Activated T-cell treated with anti-CD3 and anti-CD28 coated beads, Interleukin-2, amount 50 U/mL, for 4 hours (primary cell): ENCODE measurements around the gene GRIP2. TPM values are rescaled to one million over a fixed set of nuclear protein-coding genes. Genes with fewer than 3 reads are reported as not detected.

Experiments
- ATAC-seq, 2 donors: fragments of 200-7000 bp; cut with Tn5 transposase; one replicate each; pipeline ENCODE4 v1.10.0; 2021
- DNase-seq: peaks from one replicate; pipeline ENCODE4 v3.0.0-alpha.2; 2020
- H3K27me3 Mint-ChIP-seq: one replicate; pipeline ENCODE4 v1.8.0; 2021; ENCODE audit warnings: low read depth, mixed read lengths
- H3K36me3 Mint-ChIP-seq: one replicate; pipeline ENCODE4 v1.8.0; 2022; ENCODE audit warnings: mixed read lengths; ENCODE audit not compliant: insufficient read depth
- H3K4me1 Mint-ChIP-seq: one replicate; pipeline ENCODE4 v1.8.0; 2021; ENCODE audit warnings: low read depth, mixed read lengths
- H3K4me3 Mint-ChIP-seq: one replicate; pipeline ENCODE4 v1.8.0; 2021; ENCODE audit warnings: mild to moderate bottlenecking, moderate library complexity, mixed read lengths
- H3K9me3 Mint-ChIP-seq: one replicate; pipeline ENCODE4 v1.8.0; 2021; ENCODE audit warnings: mixed read lengths
- total RNA-seq, 3 donors: library from RNA; stranded (reverse); gene quantifications; one replicate each; pipeline ENCODE4 v1.2.1, GENCODE V29; 2021

GRIP2 gene
- total RNA-seq, 3 donors from 2014 or later = not detected

DNA sequence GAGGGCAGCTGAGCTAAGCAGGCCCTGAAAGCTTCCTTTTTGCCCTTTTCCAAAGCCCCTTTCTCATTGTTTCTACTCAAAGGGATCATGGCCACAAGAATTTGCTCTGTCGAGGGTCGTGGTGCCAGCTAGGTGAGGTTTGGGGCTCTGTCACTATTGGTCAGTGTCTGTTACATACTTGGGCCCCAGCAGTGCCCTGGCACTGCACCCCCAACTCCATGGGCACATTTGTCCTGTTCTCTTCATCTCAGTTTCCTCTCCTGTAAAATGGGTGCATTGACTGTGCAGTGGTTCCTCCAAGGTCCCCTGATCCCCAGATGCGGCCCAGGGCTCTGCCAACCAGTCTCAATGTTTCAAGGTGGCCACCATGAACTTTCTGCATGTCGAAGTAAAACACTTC, 75.6 kb downstream of the GRIP2 start:
- Mint-ChIP-seq H3K36me3 (peaks cover 22% of the 10 kb centered on the region), H3K4me3 (no peak overlapping the region), H3K27me3 (no peaks in the 10 kb centered on the region), H3K4me1 (peaks cover 11% of the 10 kb centered on the region), H3K9me3 (no peaks in the 10 kb centered on the region)
- no peak for DNase-seq
- ATAC-seq = no peak

DNA sequence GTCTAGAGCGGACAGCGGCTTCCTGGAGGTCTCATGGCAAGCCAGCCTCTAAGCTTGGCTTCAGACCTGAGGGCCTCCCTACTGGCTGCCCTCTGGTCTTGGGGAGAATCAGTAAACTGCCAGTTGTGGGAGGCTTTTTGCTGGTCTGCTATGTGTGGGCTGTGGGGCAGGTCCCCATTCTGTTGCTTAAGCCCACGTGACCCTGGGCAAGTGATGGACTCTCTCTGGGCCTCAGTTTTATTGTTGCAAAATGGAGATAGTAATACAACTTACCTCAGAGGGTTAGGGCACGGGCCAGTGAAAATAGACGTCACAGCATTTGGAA, 76.0 kb downstream of the GRIP2 start:
- peaks cover 22% of the 10 kb centered on the region for H3K36me3 Mint-ChIP-seq
- ATAC-seq = no peak
- no peaks in the 10 kb centered on the region for H3K9me3 Mint-ChIP-seq
- no peaks in the 10 kb centered on the region for H3K27me3 Mint-ChIP-seq
- no peak overlapping the region for H3K4me3 Mint-ChIP-seq
- peaks cover 12% of the 10 kb centered on the region for H3K4me1 Mint-ChIP-seq
- no peak for DNase-seq

DNA sequence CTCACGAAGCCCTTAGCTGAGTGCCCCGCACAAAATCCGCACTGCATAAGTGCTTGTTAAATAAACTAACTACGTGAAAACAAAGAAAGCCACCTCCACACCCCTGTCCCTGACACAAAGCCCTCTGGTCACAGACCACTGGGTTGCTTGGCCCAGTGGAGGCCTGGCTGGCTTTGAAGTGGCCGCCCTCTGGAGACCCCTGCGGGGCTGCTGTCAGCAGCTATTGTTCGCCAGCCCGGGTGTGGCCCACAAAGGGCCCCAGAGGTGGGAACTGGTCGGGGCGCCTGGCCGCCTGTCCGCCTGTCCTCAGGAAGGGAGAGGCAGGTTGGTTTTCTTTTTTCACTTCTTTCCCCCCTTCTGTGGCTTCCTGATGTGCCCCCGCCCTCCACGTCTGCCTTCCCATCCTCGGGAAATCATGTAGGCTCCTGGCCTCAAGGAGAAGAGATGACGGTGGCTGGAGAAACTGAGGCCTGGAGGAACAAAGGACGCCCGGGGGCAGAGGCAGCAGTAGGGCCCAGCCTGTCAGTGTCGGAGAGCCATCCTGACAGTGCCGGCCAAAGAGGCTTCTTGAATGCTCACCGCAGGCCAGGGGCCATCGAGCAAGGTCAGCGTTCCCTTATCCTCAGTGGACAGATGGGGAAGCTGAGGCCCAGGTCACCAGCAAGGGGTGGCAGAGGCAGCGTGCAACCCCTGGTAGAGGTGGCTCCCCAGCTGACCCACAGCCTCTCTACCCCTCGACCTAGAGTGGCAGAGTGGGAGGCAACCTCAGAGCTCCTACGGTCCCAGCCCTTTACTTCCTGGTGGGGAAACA, 76.6 kb downstream of the GRIP2 start:
- Mint-ChIP-seq H3K4me1 (peaks cover 15% of the 10 kb centered on the region), H3K27me3 (no peaks in the 10 kb centered on the region), H3K4me3 (no peak overlapping the region), H3K9me3 (no peaks in the 10 kb centered on the region), H3K36me3 (peaks cover 22% of the 10 kb centered on the region)
- ATAC-seq = no peak
- DNase-seq = no peak

DNA sequence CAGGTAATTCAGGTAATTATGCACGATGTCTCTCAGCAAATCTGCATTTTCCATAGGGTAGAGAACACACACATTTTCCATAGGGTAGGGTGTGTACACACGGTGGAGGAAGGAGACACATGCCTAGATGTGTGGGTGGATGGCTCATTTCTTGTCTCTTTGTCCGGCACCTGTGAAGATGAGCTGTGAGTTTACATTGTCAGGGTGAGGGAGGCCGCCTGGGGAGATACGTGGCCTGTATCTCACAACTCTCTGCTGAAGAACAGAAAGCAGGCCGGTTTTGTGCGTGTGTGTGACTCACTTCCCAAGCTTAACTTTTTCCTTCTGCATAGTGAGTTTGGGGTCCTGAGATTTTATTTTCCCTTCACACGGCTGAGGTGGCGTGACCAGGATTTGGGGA, 77.4 kb downstream of the GRIP2 start:
- ATAC-seq (peak in 1 of 2 donors; percentile 24), DNase-seq (no peak)
- peaks cover 15% of the 10 kb centered on the region for H3K4me1 Mint-ChIP-seq
- H3K4me3 Mint-ChIP-seq = no peak overlapping the region
- no peaks in the 10 kb centered on the region for H3K9me3 Mint-ChIP-seq
- peaks cover 20% of the 10 kb centered on the region for H3K36me3 Mint-ChIP-seq
- H3K27me3 Mint-ChIP-seq = no peaks in the 10 kb centered on the region

DNA sequence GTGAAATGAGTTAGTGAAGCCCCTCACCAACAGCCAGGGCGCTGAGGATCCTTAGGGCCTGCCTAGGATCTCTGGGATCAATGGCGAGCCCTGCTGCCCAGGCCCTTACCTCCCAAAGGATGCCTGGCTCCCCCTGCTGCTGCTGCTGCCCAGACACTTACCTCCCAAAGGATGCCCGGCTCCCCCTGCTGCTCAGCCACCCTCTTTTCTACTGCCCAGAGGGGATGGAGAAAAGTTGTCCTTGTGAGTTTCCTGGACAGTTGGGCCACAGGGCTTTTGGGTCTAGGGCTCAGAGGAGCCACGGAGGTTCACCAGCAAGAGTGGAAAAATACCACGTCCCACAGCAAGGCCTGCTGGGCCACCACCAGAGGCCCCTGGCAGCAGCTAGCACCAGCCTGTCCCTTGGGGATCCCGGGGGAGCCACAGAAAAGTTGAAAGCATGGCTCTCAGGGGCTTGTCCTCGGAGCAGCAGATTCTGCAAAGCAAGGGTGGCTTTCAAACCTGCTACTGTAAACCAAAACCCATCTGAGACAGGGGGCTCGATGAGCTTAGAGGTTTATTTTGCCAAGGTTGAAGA, 78.3 kb downstream of the GRIP2 start:
- H3K4me3 Mint-ChIP-seq = no peak overlapping the region
- H3K4me1 Mint-ChIP-seq = peaks cover 15% of the 10 kb centered on the region
- H3K27me3 Mint-ChIP-seq = no peaks in the 10 kb centered on the region
- DNase-seq (peak; percentile 35), ATAC-seq (peak in 1 of 2 donors; percentile 24)
- peaks cover 20% of the 10 kb centered on the region for H3K36me3 Mint-ChIP-seq
- no peaks in the 10 kb centered on the region for H3K9me3 Mint-ChIP-seq

DNA sequence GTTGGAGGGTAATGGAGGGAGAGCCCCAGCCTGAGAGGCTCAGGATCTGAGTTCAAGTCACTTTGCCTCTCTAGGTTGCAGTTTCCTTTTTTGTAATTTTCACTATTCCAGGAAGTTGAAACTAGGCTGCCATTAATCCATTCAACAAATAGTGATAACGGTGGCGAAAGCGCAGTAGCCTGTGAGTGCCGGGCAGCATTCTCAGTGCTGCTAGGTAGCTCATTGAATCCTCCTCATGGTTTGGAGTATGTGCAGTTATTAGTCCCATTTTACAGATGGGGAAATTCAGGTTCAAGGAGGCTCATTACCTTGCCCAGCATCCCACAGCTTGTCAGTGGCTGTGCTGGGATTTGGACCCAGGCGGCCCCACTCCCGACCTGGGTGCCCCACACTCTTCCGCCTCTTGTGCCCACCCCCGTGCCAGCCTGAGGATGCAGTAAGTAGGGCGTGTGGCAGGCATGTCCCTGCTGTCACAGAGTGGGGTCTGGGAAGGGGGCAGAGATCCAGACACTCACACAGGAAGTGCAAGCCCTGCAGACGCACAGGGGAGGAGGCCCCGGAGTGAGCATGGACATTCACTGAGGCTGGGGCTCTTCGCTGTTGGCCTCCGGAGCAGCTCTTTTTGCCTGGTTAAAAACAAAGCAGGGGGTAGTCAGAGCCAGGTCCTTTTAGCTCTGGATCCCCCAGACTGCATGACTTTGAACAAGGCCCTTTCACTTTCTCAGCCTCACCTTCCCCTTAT, 79.0 kb downstream of the GRIP2 start:
- Mint-ChIP-seq H3K4me3 (no peak overlapping the region), H3K4me1 (peaks cover 15% of the 10 kb centered on the region), H3K36me3 (peaks cover 20% of the 10 kb centered on the region), H3K9me3 (no peaks in the 10 kb centered on the region), H3K27me3 (no peaks in the 10 kb centered on the region)
- no peak for DNase-seq
- ATAC-seq = no peak

DNA sequence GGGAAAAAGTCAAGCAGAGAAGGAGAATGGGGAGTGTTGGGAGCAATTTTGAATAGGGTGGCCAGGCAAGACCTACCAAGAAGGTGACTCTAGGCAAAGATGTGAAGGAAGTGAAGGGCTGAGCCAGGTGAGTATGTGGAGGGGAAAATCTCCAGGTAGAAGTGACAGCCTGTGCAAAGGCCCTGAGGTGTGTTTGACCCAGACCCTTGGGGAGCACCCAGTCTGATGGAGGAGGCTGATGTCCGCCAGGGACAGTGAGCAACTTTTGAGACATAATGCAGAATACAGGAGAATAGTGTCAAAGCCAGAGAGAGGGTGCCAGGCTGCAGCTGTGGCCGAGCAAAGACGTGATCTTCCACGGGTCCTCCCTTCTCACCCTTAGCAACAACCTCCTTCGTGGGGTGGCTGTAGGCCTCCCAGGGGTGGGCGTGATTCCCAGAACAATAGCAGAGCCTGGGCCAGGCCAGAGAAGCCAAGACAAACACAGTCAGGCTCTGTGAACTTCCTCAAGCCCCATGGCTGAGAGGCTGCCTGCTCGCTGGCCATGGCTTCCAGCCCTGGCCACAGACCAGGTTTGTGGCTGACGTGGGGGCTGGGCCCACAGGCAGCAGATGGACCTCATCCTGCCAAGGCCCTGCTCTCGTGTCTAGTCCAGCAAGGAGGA, 79.7 kb downstream of the GRIP2 start:
- Mint-ChIP-seq H3K36me3 (peaks cover 20% of the 10 kb centered on the region), H3K27me3 (no peaks in the 10 kb centered on the region), H3K4me1 (peaks cover 15% of the 10 kb centered on the region), H3K4me3 (no peak overlapping the region), H3K9me3 (no peaks in the 10 kb centered on the region)
- DNase-seq (no peak), ATAC-seq (no peak)

DNA sequence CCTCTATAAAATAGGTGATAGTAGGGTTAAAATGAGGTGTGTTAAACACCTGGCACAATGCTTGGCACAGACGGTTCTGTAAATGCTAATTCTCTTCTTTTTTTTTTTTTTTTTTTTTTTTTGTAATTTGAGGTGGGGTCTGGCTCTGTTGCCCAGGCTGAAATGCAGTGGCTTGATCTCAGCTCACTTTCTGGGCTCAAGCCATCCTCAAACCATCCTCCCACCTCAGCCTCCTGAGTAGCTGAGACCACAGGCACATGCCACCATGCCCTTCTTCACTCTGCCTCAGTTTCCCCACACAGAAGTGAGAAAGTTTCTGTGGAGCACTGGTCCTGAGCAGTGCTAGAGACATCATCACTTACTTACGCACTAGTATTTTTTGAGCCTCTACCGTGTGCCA, 80.4 kb downstream of the GRIP2 start:
- peaks cover 15% of the 10 kb centered on the region for H3K4me1 Mint-ChIP-seq
- peaks cover 24% of the 10 kb centered on the region for H3K36me3 Mint-ChIP-seq
- ATAC-seq = no peak
- no peak overlapping the region for H3K4me3 Mint-ChIP-seq
- H3K27me3 Mint-ChIP-seq = no peaks in the 10 kb centered on the region
- no peak for DNase-seq
- no peaks in the 10 kb centered on the region for H3K9me3 Mint-ChIP-seq

DNA sequence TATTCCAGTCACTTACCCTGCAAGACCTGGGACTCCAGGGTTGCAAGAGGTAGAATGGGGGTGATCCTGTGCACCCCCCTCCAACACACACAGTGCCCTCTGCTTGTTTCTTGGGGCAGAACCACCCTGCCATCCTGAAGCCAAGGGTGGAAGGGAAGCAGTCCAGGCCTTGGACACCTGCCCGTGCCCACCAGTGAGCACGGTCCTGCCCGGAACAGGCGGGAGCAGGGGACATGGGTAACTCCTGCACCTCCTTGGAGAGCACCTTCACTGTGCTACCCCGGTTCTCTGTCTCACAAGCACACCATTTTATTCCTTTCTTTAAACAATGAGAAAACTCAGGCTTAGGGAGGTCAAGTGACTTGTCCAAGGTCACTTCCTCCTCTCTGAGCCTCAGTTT, 80.8 kb downstream of the GRIP2 start:
- H3K4me1 Mint-ChIP-seq = peaks cover 15% of the 10 kb centered on the region
- H3K9me3 Mint-ChIP-seq = no peaks in the 10 kb centered on the region
- H3K27me3 Mint-ChIP-seq = no peaks in the 10 kb centered on the region
- H3K36me3 Mint-ChIP-seq = peaks cover 27% of the 10 kb centered on the region
- H3K4me3 Mint-ChIP-seq = no peak overlapping the region
- DNase-seq = no peak
- no peak for ATAC-seq

DNA sequence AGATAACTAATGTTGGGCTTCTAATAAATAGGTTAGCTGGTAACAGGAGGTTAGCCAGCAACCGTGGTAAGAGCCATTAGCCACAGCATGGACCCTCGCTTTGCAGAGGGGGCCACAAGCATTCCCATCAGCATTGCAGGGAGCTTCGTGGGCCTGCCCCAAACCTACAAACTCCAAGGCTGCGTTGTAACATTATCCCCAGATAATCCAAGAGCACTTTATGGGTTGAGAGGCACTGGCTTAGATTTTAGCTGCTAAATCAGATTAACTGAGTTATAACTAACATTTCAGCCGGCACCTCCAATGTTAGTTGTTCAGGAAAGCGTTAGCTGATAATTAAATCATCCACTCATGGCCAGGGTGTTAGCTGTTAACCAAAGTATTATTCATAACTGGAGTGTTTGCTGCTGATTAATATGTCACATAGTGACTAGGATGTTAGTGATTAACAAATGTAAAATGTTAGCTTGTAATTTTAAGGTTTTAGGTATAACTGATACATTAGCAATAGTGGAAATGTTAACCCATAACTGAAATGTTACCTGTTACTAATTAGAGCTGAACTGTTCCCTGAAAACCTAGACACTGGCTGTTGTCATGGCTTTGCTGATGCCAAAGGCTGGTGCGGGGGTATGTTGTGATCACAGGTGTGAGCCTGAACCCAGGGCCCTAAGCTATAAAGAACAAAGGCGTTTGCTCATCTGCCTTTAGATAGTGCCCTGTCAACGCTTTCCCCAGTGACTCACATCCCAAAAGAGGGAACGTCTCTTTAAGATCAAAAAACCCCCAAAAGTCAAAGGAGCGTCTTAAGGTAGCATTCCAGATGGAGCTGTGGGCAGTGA, 81.5 kb downstream of the GRIP2 start:
- ATAC-seq (peak; percentile 36 to 73), DNase-seq (no peak)
- H3K36me3 Mint-ChIP-seq = peaks cover 27% of the 10 kb centered on the region
- H3K9me3 Mint-ChIP-seq = no peaks in the 10 kb centered on the region
- H3K27me3 Mint-ChIP-seq = no peaks in the 10 kb centered on the region
- H3K4me1 Mint-ChIP-seq = peaks cover 15% of the 10 kb centered on the region
- no peak overlapping the region for H3K4me3 Mint-ChIP-seq

DNA sequence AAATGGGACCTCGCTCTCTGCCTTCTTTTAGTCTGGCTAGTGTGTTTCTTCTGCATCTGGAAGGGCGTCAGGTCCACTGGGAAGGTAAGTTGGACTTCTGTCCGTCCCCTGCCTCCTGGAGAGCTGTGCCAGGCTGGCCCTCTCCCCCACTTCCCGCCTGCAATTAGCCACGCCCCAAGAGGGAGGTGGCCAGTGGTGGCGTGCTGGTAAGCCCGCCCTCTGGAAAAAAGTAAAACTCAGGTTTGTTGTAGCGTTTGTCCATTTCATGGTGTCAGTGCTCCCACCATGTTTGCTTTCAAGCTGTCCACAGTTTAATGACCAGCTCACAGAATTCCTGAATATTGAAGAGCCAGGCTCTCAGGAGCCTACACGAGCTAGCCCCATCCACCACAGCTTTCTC, 82.1 kb downstream of the GRIP2 start:
- H3K4me3 Mint-ChIP-seq = no peak overlapping the region
- H3K4me1 Mint-ChIP-seq = peaks cover 15% of the 10 kb centered on the region
- ATAC-seq (no peak), DNase-seq (no peak)
- no peaks in the 10 kb centered on the region for H3K27me3 Mint-ChIP-seq
- peaks cover 27% of the 10 kb centered on the region for H3K36me3 Mint-ChIP-seq
- no peaks in the 10 kb centered on the region for H3K9me3 Mint-ChIP-seq

DNA sequence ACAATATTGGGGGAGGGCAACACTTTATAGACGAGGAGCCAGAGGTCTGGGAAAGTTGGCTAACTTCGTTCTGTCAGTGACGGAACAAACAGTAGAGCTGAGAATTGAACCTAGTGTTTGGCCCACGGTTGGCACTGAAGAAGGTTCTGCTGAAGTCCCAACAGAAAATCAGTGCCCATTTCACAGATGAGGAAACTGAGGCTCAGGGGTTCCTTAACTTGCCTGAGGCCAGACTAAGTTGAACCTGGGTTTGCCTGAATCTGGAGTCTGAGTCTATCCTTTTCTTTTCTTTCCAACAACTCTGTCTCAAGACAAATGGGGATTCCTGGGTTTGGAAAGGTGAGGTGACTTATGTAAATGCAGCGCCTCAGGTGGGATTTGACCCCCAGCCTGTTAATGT, 82.7 kb downstream of the GRIP2 start:
- ATAC-seq (no peak), DNase-seq (no peak)
- Mint-ChIP-seq H3K4me1 (peaks cover 10% of the 10 kb centered on the region), H3K9me3 (no peaks in the 10 kb centered on the region), H3K4me3 (no peak overlapping the region), H3K27me3 (no peaks in the 10 kb centered on the region), H3K36me3 (peaks cover 22% of the 10 kb centered on the region)

DNA sequence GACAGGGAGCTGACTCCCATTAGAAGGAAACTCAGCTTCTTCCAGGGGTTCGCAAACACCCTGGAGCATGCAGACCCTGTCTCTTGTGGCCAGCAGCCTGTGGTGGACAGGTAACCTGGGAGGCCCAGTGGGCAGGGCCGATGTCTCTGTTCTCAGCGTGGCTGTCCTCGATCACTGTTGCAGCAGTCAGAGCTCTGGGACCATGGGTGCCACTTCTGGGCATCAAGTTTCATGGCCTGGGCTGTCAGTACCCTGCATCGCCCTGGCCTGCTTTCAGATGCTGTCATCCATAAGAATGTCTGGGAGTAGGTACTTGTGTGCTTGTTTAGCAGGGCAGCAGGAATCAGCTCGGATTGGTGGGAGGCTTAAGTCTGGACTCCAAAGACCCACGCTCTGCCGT, 83.3 kb downstream of the GRIP2 start:
- ATAC-seq = no peak
- DNase-seq = no peak
- Mint-ChIP-seq H3K4me1 (peaks cover 7% of the 10 kb centered on the region), H3K36me3 (peaks cover 20% of the 10 kb centered on the region), H3K4me3 (no peak overlapping the region), H3K27me3 (no peaks in the 10 kb centered on the region), H3K9me3 (no peaks in the 10 kb centered on the region)
